Measurements from ENCODE around the gene BMP7.

BMP7 gene

DNA sequence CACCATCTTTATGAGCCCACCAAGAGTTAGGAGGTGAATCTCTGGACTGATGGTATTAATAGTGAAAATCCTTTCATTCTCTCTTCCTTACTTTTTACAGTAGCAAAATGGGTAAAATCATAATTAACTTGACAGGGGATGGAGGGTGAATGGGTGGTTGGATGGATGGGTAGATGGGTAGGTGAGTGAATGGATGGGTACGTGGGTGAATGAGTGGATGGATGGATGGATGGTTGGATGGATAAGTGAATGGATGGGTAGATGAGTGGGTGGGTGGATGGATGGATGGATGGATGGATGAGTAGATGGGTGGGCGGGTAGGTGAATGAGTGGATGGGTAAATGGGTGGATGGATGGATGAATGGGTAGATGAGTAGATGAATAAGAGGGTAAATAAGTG lies 63.2 kb downstream of the BMP7 start:
- no peak for DNase-seq (ENCODE audit: low read depth)
- H3K4me1 ChIP-seq (ENCODE audit: control insufficient read depth, insufficient read depth, low read length) = peaks cover 12% of the 10 kb centered on the region
- no peak overlapping the region for H3K9ac ChIP-seq (ENCODE audit: low read length)
- peaks cover 34% of the 10 kb centered on the region for H3K27me3 ChIP-seq (replicated peaks; ENCODE audit: control insufficient read depth, insufficient read depth, low read length)
- H3K4me3 ChIP-seq (ENCODE audit: low read length) = no peak overlapping the region
- H3K9me3 ChIP-seq (ENCODE audit: control insufficient read depth, low read length) = peaks cover 4% of the 10 kb centered on the region
- no peaks in the 10 kb centered on the region for H3K36me3 ChIP-seq (ENCODE audit: control insufficient read depth, insufficient read depth, low read length, severe bottlenecking)

DNA sequence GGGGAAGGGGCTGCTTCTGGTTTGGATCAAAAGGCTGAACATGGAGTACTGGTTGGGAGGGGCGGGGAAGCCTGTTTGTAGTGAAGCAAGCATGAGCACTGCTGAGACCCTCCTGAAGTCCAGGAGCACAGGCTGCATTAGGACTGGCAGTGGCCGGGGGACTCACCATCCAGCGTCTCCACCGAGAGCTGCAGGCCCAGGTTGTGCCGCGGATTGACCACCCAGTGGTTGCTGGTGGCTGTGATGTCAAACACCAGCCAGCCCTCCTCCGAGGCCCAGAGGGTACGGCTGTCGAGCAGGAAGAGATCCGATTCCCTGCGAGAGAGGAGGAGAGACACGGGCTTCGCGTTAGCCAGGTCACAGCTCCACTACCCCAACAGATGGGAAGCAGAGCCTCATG lies 64.1 kb downstream of the BMP7 start:
- H3K9ac ChIP-seq (ENCODE audit: low read length) = no peak overlapping the region
- H3K36me3 ChIP-seq (ENCODE audit: control insufficient read depth, insufficient read depth, low read length, severe bottlenecking) = no peaks in the 10 kb centered on the region
- peaks cover 42% of the 10 kb centered on the region for H3K27me3 ChIP-seq (replicated peaks; ENCODE audit: control insufficient read depth, insufficient read depth, low read length)

DNA sequence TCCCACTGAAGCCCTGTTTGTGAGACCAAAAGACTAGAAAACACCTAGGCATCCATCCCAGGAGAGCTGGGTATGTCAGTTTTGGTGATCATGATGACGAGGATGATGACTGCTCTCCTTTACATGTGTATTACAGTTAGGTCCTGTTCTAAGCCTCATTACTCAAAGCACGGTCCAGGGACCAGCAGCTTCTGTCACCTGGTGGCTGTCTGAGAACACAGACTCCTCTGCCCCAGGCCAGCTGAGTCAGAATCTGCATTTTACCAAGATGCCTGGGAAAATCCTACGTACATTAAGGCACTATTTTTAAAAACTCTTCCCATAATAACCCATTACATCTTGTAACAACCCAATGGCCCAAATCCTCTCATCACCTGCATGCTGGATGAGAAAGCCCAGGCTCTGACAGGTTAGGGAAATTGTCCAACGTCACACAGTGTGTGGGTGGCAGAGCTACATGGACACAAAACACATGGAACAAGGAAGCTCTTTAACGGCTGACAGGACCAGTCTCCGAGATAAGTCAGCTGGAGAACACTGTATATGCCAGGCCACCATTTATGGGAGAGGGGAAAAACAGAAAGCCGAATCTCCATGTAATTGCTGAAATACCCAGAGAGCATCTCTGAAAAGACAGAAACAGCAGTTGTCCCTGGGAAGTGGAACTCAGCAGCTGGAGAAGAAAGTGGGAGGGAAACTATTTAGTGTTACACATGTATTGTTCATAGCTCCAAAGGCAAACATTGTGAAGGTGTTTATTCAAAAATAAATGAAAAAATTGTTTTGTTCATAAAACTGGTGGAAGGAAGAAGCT lies 65.4 kb downstream of the BMP7 start:
- DNase-seq (ENCODE audit: low read depth) = no peak

More for the DNA sequence above, 64.1 kb downstream of the BMP7 start:
- no peak for DNase-seq (ENCODE audit: low read depth)
- H3K4me1 ChIP-seq (ENCODE audit: control insufficient read depth, insufficient read depth, low read length) = peaks cover 12% of the 10 kb centered on the region
- peaks cover 4% of the 10 kb centered on the region for H3K9me3 ChIP-seq (ENCODE audit: control insufficient read depth, low read length)
- H3K4me3 ChIP-seq (ENCODE audit: low read length) = no peak overlapping the region

DNA sequence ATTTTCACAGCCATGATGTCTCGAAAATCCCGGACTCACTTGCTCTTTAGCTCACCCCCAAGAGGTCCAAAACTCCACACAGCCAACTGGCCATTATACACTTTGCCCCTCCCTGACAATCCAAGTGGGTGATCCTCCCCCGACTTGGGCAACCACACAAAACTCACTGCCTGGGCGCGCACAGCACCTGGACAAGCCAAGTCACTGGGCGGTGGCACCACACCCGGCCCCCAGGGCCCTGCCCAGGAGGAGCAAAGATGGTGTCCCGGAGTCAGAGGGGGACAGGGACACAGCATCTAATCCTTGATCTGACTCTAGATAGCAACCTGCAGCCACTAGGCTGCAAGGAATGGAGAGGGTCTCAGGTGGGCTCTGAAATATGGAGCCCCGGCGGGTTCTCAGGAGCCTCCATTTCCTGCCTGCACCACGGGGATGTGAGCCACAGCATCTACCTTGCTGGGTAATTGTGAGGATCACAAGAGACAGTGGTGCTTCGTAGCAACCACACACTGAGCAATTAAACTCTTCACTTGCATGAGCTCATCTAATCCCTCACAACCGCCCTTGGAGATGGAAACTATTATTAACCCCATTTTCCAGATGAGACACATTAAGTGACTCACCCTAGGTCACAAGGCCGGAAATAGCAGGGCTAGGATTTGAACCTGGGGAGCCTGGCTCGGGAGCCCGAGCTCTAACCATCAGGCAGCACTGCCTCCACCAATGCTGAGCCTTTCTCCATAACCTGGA lies 66.6 kb downstream of the BMP7 start:
- no peaks in the 10 kb centered on the region for H3K36me3 ChIP-seq (ENCODE audit: control insufficient read depth, insufficient read depth, low read length, severe bottlenecking)
- no peak overlapping the region for H3K4me3 ChIP-seq (ENCODE audit: low read length)
- H3K9ac ChIP-seq (ENCODE audit: low read length) = no peak overlapping the region
- peaks cover 48% of the 10 kb centered on the region for H3K27me3 ChIP-seq (replicated peaks; ENCODE audit: control insufficient read depth, insufficient read depth, low read length)
- no peaks in the 10 kb centered on the region for H3K9me3 ChIP-seq (ENCODE audit: control insufficient read depth, low read length)
- peaks cover 6% of the 10 kb centered on the region for H3K4me1 ChIP-seq (ENCODE audit: control insufficient read depth, insufficient read depth, low read length)
- no peak for DNase-seq (ENCODE audit: low read depth)

More for the DNA sequence above, 65.4 kb downstream of the BMP7 start:
- no peaks in the 10 kb centered on the region for H3K9me3 ChIP-seq (ENCODE audit: control insufficient read depth, low read length)
- H3K4me3 ChIP-seq (ENCODE audit: low read length) = no peak overlapping the region
- no peaks in the 10 kb centered on the region for H3K36me3 ChIP-seq (ENCODE audit: control insufficient read depth, insufficient read depth, low read length, severe bottlenecking)
- peaks cover 12% of the 10 kb centered on the region for H3K4me1 ChIP-seq (ENCODE audit: control insufficient read depth, insufficient read depth, low read length)
- H3K9ac ChIP-seq (ENCODE audit: low read length) = no peak overlapping the region
- H3K27me3 ChIP-seq (replicated peaks; ENCODE audit: control insufficient read depth, insufficient read depth, low read length) = peaks cover 47% of the 10 kb centered on the region

DNA sequence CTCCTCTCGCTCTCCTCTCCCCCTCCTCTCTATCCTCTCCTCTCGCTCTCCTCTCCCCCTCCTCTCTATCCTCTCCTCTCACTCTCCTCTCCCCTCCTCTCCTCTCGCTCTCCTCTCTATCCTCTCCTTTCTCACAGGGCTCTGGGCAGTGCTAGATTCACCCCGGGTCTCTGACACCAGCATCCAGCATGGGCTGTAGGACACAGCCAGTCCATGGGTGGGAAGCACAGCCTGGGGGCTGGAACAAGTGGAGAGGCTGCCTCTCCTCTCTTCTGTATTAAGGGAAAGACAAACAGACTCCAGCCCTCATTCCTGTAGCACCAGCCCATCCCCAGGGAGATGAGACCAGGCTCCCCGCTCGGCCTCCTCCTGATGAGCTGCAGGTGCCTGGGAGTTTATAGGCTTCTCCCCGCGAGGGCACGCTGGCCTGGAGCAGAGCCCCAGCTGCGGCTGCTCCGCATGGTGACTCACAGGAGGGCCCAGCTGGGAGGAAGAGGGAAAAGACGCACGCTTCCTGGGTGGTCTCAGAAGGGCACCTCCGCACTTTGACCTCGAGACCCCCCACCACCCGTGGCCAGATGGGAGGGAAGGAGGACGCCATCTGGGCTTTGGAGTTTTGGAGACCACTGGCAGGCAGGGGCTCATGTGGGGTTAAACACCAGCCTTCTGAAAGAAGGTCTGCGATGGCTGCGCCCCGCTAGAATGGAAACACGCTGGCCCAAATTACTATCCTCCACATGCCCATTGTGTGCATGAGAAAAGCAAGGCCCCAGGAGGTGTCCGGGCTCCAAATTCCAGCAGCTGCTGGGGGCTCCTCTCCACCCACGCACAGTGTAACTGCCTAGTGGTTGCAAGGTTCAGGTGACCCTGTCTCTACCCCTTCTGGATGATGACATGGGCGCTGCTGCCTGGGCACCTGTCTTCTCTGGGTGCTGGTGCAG lies 68.0 kb downstream of the BMP7 start:
- no peaks in the 10 kb centered on the region for H3K36me3 ChIP-seq (ENCODE audit: control insufficient read depth, insufficient read depth, low read length, severe bottlenecking)
- DNase-seq (ENCODE audit: low read depth) = no peak
- no peaks in the 10 kb centered on the region for H3K9me3 ChIP-seq (ENCODE audit: control insufficient read depth, low read length)
- H3K27me3 ChIP-seq (replicated peaks; ENCODE audit: control insufficient read depth, insufficient read depth, low read length) = peaks cover 48% of the 10 kb centered on the region
- no peak overlapping the region for H3K9ac ChIP-seq (ENCODE audit: low read length)
- H3K4me1 ChIP-seq (ENCODE audit: control insufficient read depth, insufficient read depth, low read length) = peaks cover 7% of the 10 kb centered on the region
- no peak overlapping the region for H3K4me3 ChIP-seq (ENCODE audit: low read length)

DNA sequence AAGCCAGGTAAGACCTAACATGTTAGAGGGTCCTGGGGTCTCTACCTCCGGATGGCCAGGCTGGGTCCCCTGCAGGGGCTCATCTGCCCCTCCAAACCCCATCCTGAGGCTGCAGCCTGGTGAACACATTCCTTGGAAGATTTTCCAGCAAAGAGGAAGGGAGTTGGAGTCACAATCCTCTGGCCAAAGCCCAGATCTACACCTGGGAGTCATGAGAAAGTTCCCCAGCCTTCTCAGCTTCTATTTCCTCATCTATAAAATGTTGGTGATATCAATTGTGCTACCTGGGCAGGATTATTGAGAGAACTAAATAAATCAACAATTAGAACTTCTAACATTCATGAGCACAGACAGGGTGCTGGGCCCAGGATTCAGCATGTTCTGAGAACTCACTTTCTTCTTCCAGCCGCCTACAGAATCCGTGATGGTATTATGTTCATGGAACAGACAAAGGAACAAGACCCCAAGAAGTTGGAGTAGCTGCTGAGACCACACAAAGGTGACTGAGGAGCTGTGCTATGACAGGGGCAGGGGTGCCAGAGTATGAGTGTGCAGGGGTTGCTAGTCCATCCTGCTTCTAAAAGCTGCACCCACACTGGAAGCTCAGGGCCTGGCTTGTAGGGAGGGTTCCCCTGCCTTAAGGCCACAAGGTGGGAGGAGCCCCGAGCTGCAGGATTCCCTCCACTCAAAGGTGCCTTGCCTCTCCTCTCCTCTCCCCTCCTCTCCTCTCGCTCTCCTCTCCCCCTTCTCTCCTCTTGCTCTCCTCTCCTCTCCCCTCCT lies 68.9 kb downstream of the BMP7 start:
- Histone ChIP-seq H3K9me3 (ENCODE audit: control insufficient read depth, low read length) (no peaks in the 10 kb centered on the region), H3K4me3 (ENCODE audit: low read length) (no peak overlapping the region), H3K27me3 (replicated peaks; ENCODE audit: control insufficient read depth, insufficient read depth, low read length) (peaks cover 45% of the 10 kb centered on the region), H3K9ac (ENCODE audit: low read length) (no peak overlapping the region), H3K36me3 (ENCODE audit: control insufficient read depth, insufficient read depth, low read length, severe bottlenecking) (no peaks in the 10 kb centered on the region), H3K4me1 (ENCODE audit: control insufficient read depth, insufficient read depth, low read length) (peaks cover 7% of the 10 kb centered on the region)
- no peak for DNase-seq (ENCODE audit: low read depth)

DNA sequence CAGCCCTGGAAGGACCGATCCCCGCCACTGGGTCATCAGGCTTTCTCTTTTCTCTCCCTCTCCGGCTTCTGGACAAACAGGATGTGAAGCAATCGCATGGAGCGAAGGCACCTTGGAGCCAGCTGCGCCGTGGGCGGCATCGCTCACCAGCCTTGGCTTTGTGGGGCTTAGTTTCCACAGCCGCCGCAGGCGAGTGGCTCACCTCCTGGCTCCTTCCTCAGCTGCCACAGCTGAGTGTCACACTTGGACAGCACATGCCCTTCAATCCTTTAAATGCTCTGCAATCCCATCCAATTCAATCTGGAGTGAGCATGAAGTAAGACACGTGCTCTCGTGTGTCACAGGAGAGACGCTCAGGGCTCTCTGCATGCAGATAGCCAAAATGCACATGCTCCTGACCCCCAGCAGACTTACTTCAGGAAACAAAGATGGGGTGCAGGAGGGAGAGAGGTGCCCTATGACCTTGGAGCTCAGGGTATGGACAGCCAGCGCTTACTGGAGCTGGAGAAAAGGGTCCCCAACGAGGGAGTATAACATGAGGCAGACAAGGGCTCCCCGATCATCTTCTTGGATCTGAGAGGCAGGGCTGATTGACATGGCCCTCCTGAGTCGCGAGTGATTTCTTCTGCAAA lies 70.9 kb downstream of the BMP7 start:
- Histone ChIP-seq H3K9ac (ENCODE audit: low read length) (no peak overlapping the region), H3K4me1 (ENCODE audit: control insufficient read depth, insufficient read depth, low read length) (peaks cover 15% of the 10 kb centered on the region), H3K27me3 (replicated peaks; ENCODE audit: control insufficient read depth, insufficient read depth, low read length) (peaks cover 30% of the 10 kb centered on the region), H3K36me3 (ENCODE audit: control insufficient read depth, insufficient read depth, low read length, severe bottlenecking) (no peaks in the 10 kb centered on the region), H3K4me3 (ENCODE audit: low read length) (no peak overlapping the region), H3K9me3 (ENCODE audit: control insufficient read depth, low read length) (no peaks in the 10 kb centered on the region)
- peak; percentile 81 for DNase-seq (ENCODE audit: low read depth)

DNA sequence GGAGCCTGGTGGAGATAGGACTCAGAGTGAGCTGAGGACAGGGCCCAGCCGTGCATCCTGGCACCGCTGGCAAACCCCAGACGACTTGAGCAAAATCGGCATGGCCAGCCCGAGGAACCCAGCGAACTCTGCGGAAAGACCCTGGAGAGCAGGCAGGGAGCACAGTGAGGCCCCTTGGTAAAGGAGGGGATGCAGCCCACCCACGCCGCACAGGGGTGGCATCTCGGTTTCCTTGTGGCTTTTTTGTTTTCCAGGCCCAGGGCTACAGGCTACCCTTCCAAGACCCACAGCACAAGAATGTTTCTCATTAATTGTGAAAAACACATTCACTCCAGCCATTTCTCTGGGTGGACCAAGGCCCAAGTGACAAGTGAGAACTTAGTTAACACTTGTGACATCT lies 71.4 kb downstream of the BMP7 start:
- no peak overlapping the region for H3K4me3 ChIP-seq (ENCODE audit: low read length)
- peaks cover 20% of the 10 kb centered on the region for H3K4me1 ChIP-seq (ENCODE audit: control insufficient read depth, insufficient read depth, low read length)
- peaks cover 30% of the 10 kb centered on the region for H3K27me3 ChIP-seq (replicated peaks; ENCODE audit: control insufficient read depth, insufficient read depth, low read length)
- DNase-seq (ENCODE audit: low read depth) = no peak
- no peaks in the 10 kb centered on the region for H3K36me3 ChIP-seq (ENCODE audit: control insufficient read depth, insufficient read depth, low read length, severe bottlenecking)
- H3K9me3 ChIP-seq (ENCODE audit: control insufficient read depth, low read length) = no peaks in the 10 kb centered on the region
- no peak overlapping the region for H3K9ac ChIP-seq (ENCODE audit: low read length)

DNA sequence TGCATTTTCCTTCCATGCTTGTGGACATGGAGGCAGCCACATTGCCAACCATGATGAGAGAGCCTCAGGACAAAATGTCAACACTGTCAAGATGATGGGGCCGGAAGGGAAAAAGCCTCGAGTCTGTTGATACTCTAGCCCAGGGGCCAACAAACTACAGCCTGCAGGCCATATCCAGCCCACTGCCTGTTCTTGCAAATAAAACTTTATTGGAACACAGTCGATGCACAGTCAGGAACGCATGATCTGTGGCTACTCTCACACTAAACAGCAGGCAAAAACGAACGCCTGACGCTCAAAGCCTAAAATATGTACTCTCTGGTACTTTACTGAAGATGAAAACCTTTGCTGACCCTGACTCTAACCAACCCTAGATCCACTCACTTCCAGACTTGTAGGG lies 72.3 kb downstream of the BMP7 start:
- DNase-seq (ENCODE audit: low read depth) = no peak
- Histone ChIP-seq H3K9ac (ENCODE audit: low read length) (no peak overlapping the region), H3K4me3 (ENCODE audit: low read length) (no peak overlapping the region), H3K27me3 (replicated peaks; ENCODE audit: control insufficient read depth, insufficient read depth, low read length) (peaks cover 22% of the 10 kb centered on the region), H3K4me1 (ENCODE audit: control insufficient read depth, insufficient read depth, low read length) (peaks cover 21% of the 10 kb centered on the region), H3K9me3 (ENCODE audit: control insufficient read depth, low read length) (no peaks in the 10 kb centered on the region), H3K36me3 (ENCODE audit: control insufficient read depth, insufficient read depth, low read length, severe bottlenecking) (no peaks in the 10 kb centered on the region)

DNA sequence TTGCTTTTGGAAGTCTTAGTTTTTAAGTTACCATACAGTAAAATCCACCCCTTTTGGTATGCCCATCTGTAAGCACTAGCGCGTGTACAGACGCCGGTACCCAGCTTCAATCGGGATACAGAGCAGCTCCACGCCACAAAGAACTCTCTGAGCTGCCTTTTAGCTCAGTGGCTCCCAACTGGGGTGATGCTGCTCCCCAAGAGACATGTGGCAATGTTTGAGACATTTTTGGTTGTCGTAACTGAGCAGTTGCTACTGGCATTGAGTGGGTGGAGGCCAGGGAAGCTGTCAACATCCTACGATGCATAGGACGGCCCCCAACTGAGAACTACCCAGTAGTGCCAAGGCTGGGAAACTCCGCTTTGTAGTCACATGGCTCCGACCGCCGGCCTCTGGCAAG lies 73.3 kb downstream of the BMP7 start:
- no peaks in the 10 kb centered on the region for H3K9me3 ChIP-seq (ENCODE audit: control insufficient read depth, low read length)
- H3K4me3 ChIP-seq (ENCODE audit: low read length) = no peak overlapping the region
- H3K4me1 ChIP-seq (ENCODE audit: control insufficient read depth, insufficient read depth, low read length) = peaks cover 21% of the 10 kb centered on the region
- H3K9ac ChIP-seq (ENCODE audit: low read length) = no peak overlapping the region
- DNase-seq (ENCODE audit: low read depth) = no peak
- H3K36me3 ChIP-seq (ENCODE audit: control insufficient read depth, insufficient read depth, low read length, severe bottlenecking) = no peaks in the 10 kb centered on the region
- peaks cover 17% of the 10 kb centered on the region for H3K27me3 ChIP-seq (replicated peaks; ENCODE audit: control insufficient read depth, insufficient read depth, low read length)

All from adipocyte (in vitro differentiated cells).